Measurements from ENCODE around the gene UNC50.
A peak's percentile ranks its signal among the peaks of the same experiment; 100 is the strongest.
"Not testable (repeated sequence)": the region's sequence is repeated elsewhere in the genome, so short reads cannot be mapped to it uniquely, and the experiment has no call there.

Gene UNC50

DNA sequence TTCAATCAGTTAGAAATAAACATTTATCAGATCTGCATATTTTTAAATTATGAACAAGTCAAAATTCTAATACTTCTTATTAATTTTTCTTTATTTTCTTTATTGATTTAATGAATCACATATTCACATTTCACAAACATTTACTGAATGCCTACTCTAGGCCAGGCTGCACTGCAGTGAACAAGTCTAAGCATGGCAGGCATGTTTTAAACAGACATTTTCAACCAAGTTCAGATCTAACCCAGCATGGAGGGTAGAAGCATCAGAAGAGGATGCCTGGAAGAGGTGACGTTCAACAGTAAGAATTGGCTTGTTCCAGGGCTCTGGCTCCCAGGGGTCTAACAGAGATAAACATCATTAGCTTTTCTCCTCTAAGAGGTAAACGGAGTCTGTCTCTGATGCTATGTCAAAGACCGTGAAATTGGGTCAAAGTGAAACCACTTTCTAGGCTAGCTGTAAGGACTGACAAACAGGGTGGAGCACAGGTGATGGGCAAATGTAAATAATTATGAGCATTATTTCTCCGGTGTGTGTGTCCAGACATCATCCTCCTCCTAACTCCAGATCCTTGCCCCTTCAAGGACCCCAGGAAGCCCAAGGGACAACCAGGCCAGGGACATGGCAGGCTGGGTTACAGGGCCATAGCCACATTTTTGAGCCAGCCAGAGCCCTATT, 50.6 kb downstream of the UNC50 start:
- no peak overlapping the region for H3K4me3 ChIP-seq (ENCODE audit: low read depth, low read length)
- TF ChIP-seq, protein P1, sequence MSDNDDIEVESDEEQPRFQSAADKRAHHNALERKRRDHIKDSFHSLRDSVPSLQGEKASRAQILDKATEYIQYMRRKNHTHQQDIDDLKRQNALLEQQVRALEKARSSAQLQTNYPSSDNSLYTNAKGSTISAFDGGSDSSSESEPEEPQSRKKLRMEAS (IDR thresholded peaks at IDR 0.05; ENCODE audit: low read depth, low read length), result no peak
- TF ChIP-seq POLR2A (IDR thresholded peaks at IDR 0.05; ENCODE audit: extremely low read depth, insufficient read length) (no peak), MYC (IDR thresholded peaks at IDR 0.05; ENCODE audit: low read depth, low read length) (no peak)
- TF ChIP-seq, protein P2, sequence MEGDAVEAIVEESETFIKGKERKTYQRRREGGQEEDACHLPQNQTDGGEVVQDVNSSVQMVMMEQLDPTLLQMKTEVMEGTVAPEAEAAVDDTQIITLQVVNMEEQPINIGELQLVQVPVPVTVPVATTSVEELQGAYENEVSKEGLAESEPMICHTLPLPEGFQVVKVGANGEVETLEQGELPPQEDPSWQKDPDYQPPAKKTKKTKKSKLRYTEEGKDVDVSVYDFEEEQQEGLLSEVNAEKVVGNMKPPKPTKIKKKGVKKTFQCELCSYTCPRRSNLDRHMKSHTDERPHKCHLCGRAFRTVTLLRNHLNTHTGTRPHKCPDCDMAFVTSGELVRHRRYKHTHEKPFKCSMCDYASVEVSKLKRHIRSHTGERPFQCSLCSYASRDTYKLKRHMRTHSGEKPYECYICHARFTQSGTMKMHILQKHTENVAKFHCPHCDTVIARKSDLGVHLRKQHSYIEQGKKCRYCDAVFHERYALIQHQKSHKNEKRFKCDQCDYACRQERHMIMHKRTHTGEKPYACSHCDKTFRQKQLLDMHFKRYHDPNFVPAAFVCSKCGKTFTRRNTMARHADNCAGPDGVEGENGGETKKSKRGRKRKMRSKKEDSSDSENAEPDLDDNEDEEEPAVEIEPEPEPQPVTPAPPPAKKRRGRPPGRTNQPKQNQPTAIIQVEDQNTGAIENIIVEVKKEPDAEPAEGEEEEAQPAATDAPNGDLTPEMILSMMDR (IDR thresholded peaks at IDR 0.05; ENCODE audit: low read depth, low read length), result no peak
- DNase-seq (ENCODE audit: low read depth), result no peak

DNA sequence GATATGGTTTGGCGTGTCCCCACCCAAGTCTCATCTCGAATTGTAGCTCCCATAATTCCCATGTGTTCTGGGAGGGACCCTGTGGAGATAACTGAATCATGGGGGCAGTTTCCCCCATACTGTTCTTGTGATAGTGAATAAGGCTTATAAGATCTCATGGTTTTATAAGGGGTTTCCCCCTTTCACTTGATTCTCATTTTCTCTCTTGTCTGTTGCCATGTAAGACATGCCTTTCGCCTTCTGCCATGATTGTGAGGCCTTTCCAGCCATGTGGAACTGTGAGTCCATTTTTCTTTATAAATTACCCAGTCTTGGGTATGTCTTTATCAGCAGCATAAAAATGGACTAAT, 51.1 kb downstream of the UNC50 start:
- H3K4me3 ChIP-seq (ENCODE audit: low read depth, low read length), result not testable (repeated sequence)

DNA sequence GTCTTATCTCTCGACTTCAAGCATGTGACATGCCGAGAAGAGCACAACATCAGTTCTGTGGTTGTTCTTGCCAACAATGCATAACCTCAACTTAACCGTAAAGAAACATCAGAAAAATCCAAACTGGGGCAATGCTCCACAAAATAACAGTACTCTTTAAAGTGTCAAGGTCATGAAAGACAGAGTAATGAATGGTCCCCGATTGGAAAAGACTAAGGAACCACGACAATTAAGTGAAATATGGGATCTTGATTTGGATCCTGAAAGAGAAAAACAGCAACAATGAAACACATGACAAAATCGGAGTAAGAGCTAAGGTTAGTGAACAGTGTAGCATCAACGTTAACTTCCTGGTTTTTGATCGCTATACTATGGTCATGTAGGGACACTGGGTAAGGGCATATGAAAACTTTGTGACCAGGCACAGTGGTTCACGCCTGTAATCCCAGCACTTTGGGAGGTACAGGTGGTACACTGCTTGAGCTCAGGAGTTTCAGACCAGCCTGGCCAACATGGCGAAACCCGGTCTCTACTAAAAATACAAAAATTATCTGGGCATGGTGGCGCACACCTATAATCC, 55.2 kb downstream of the UNC50 start:
- TF ChIP-seq, protein P2 (IDR thresholded peaks at IDR 0.05; ENCODE audit: low read depth, low read length), result no peak
- TF ChIP-seq MYC (IDR thresholded peaks at IDR 0.05; ENCODE audit: low read depth, low read length) (no peak), POLR2A (IDR thresholded peaks at IDR 0.05; ENCODE audit: extremely low read depth, insufficient read length) (no peak)
- TF ChIP-seq, protein P1 (IDR thresholded peaks at IDR 0.05; ENCODE audit: low read depth, low read length), result no peak
- no peak for DNase-seq (ENCODE audit: low read depth)
- H3K4me3 ChIP-seq (ENCODE audit: low read depth, low read length), result no peak overlapping the region

More for the DNA sequence above, 51.1 kb downstream of the UNC50 start:
- DNase-seq (ENCODE audit: low read depth), result not testable (repeated sequence)

DNA sequence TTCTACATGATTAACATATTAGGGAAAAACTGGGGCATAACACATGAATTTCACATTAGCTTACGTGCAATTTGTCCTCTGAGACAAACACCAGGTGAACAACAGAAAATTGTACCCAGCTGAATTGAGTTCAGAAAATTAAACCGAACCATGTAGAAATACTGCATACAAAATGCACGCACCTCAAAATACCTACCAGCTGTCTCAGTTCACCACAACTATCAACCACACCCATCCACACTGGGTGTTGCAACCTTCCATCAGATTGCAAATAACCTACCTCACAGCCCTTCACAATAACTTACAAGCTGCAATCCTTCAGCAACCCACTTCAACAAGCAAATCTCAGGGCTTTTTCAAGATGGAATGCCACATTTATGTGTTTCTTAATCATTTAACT, 55.9 kb downstream of the UNC50 start:
- TF ChIP-seq POLR2A (IDR thresholded peaks at IDR 0.05; ENCODE audit: extremely low read depth, insufficient read length) (no peak), MYC (IDR thresholded peaks at IDR 0.05; ENCODE audit: low read depth, low read length) (no peak)
- TF ChIP-seq, protein P1 (IDR thresholded peaks at IDR 0.05; ENCODE audit: low read depth, low read length), result peak; percentile 33; the same call in 1 of the 2 replicates
- TF ChIP-seq, protein P2 (IDR thresholded peaks at IDR 0.05; ENCODE audit: low read depth, low read length), result no peak
- no peak overlapping the region for H3K4me3 ChIP-seq (ENCODE audit: low read depth, low read length)
- peak; percentile 84 for DNase-seq (ENCODE audit: low read depth)

DNA sequence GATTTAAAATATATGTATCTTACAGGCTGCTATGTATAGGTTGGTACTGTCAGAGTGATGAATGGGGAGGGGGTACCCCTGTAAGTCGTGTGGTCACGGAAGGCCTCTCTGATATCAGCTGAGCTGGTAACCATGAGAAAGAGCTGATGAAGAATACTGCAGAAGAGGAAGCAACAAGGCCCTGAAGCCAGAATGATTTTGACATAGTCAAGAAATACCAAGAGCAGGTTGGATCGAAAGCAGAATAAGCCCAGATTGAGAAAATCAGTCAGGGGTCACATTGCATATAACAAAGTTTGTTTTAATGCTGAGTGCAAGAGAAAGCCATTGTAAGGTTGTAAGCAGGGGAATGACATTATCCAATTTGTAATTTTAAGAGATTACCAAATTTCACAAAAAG, 57.3 kb downstream of the UNC50 start:
- H3K4me3 ChIP-seq (ENCODE audit: low read depth, low read length), result no peak overlapping the region
- no peak for DNase-seq (ENCODE audit: low read depth)
- TF ChIP-seq POLR2A (IDR thresholded peaks at IDR 0.05; ENCODE audit: extremely low read depth, insufficient read length), result no peak
- TF ChIP-seq, protein P1 (IDR thresholded peaks at IDR 0.05; ENCODE audit: low read depth, low read length), result no peak
- TF ChIP-seq, protein P2 (IDR thresholded peaks at IDR 0.05; ENCODE audit: low read depth, low read length), result no peak
- TF ChIP-seq MYC (IDR thresholded peaks at IDR 0.05; ENCODE audit: low read depth, low read length), result no peak
